GM23338 (cell line): ENCODE data around the gene CLDN6.

ENCODE experiments used
- EZH2 ChIP-seq: fragments of 200-600 bp; sonication (generic); IDR thresholded peaks from one replicate; pipeline ENCODE4 v1.8.0; 2017; ENCODE audit warnings: antibody characterized with exemption, mild to moderate bottlenecking, low read depth; ENCODE audit not compliant: unreplicated experiment
- TF ChIP-seq, protein P1 (sequence below), 2 experiments: fragments of 200-600 bp in 1 of 2; sonication (generic) in 1 of 2; conservative IDR thresholded peaks; 2 replicates each; pipeline versions ENCODE4 v1.5.1 to v1.6.1; 2016 to 2017; ENCODE audit warnings: antibody characterized with exemption in 2 of 2, low read depth in 2 of 2, mild to moderate bottlenecking in 2 of 2, moderate library complexity in 1 of 2

DNA sequence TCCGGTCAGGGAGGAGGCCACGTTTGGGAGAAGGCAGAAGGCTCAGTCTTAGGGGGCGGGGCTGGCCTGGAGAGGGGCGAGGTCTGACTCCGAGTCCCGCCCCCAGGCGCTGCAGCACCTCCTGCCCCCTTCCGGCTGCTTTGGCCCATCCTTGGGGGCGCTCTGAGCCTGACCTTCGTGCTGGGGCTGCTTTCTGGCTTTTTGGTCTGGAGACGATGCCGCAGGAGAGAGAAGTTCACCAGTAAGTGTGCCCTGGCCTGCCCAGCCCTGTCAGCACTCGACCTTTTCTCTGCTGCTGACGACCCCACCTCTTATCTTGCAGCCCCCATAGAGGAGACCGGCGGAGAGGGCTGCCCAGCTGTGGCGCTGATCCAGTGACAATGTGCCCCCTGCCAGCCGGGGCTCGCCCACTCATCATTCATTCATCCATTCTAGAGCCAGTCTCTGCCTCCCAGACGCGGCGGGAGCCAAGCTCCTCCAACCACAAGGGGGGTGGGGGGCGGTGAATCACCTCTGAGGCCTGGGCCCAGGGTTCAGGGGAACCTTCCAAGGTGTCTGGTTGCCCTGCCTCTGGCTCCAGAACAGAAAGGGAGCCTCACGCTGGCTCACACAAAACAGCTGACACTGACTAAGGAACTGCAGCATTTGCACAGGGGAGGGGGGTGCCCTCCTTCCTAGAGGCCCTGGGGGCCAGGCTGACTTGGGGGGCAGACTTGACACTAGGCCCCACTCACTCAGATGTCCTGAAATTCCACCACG lies 3.6 kb upstream of the CLDN6 start:
- TF ChIP-seq, protein P1, sequence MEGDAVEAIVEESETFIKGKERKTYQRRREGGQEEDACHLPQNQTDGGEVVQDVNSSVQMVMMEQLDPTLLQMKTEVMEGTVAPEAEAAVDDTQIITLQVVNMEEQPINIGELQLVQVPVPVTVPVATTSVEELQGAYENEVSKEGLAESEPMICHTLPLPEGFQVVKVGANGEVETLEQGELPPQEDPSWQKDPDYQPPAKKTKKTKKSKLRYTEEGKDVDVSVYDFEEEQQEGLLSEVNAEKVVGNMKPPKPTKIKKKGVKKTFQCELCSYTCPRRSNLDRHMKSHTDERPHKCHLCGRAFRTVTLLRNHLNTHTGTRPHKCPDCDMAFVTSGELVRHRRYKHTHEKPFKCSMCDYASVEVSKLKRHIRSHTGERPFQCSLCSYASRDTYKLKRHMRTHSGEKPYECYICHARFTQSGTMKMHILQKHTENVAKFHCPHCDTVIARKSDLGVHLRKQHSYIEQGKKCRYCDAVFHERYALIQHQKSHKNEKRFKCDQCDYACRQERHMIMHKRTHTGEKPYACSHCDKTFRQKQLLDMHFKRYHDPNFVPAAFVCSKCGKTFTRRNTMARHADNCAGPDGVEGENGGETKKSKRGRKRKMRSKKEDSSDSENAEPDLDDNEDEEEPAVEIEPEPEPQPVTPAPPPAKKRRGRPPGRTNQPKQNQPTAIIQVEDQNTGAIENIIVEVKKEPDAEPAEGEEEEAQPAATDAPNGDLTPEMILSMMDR (conservative IDR thresholded peaks at IDR 0.05; ENCODE audit: low read depth in 2 of 2): peak; percentile 54 to 72
- no peak for TF ChIP-seq EZH2
